GM19372 (cell line): ENCODE data around the gene RRP1.

Source experiments
- ATAC-seq: cut with Tn5 transposase; IDR thresholded peaks from one replicate; pipeline ENCODE4 v1.9.1; 2021; ENCODE audit warnings: mild to moderate bottlenecking, low read depth, moderate library complexity; ENCODE audit not compliant: unreplicated experiment

The RRP1 gene

DNA sequence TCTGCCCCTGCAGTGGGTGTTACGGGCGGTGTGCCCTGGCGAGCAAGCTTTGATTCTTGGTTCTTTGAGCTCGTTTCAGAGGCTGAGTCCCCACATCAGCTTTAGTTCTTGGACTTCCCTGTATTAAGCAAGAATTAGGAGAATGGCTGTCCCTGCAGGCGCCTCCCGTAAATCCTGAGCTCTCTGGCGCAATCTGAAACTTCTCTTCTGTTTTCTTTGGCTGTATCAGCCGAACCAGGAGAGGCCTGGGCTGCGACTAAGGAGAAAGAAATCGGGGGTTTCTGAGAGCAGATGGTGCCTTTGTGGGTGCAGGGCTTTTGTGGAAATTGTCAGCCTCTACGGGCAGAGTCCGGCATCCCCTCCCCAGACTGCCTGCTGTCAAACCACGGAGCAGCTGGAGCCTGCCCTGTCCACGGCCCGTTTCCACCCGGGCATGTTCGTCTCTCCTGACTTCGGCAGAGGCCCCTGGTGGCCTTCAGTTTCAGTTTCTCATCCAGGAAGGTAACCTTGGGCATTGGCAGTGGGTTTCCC is 31.2 kb upstream of the RRP1 start:
- no peak for ATAC-seq

DNA sequence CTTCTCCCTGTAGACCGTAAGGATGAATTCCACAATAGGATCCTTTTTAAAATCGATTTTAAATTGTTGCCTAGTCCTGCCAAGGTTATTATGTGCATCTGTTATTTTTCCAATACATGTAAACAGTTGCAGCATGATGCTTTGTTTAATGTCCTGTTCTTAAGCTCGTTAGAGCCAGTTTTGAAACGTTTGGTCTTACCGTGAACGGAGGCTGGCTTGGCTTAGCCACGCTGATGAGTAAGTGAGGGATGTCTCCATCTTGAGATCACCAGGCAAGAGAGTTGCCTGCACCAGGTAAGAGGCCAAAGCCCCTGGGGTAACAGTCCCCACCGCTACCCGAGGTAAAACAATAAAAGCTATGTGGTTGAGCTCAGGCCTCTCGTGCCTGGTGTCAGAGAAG is 30.6 kb upstream of the RRP1 start:
- ATAC-seq: no peak

DNA sequence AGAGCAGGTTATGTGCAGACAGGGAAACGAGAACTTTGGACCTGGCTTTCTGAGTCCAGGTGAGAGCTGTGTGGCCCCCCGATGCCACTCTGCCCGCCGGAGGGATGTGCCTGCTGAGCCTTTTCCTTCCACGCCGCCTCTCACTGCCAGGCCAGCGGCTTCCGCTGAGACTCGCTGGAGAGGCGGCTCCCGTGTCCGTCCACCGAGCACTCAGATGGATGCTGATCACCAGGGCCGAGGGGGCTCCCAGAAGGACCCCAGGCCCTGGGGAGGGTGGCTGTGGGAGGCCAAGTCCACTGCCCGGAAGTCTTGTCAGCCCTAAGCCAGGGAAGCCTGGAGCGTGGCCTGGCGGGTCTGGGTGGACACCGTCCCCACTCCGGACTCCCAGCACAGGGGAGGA is 29.7 kb upstream of the RRP1 start:
- no peak for ATAC-seq

DNA sequence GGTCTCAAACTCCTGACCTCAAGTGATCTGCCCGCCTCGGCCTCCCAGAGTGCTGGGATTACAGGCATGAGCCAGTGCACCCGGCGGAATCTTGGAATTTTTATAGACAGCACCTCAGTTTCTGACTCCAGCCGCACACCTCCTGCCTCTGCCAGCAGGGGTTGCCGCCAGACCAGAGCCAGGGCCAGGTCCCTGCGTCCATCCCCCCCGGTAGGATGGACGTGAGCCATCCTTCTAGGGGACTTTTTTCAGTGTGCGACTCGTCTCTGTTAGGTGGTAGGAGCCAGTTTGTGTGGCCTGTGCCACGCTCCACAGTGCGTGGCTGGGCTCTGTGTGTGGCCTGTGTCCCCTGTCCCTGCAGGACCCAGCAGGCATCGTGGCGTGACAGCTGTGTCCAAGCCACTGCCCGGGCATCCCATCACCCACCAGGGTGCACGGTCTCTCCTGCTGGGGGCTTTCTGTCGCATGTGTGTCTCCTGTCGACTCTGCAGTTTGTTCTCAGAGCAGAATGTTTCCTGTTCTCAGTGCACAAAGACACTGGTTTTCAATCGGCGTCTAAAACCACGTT is 28.9 kb upstream of the RRP1 start:
- ATAC-seq: no peak

DNA sequence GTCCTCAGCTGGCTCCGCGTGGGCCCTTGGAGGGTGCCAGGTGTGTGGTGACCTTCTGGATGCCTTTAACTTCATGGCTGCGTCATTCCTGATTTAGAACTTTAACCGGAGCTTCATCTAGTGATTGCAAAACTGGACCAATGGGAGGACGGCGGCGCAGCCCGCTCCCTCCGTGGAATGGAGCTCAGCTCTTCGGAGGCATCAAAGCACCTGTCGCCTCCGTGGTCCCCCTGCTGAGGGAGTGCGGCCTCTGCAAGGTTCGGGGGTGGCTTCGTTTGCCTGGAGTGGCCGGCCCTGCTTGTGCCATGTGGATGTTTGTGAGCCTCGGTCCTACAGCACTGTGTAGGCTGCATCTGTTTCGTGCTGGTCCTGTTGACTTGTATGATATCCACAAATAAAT is 27.5 kb upstream of the RRP1 start:
- ATAC-seq: no peak

DNA sequence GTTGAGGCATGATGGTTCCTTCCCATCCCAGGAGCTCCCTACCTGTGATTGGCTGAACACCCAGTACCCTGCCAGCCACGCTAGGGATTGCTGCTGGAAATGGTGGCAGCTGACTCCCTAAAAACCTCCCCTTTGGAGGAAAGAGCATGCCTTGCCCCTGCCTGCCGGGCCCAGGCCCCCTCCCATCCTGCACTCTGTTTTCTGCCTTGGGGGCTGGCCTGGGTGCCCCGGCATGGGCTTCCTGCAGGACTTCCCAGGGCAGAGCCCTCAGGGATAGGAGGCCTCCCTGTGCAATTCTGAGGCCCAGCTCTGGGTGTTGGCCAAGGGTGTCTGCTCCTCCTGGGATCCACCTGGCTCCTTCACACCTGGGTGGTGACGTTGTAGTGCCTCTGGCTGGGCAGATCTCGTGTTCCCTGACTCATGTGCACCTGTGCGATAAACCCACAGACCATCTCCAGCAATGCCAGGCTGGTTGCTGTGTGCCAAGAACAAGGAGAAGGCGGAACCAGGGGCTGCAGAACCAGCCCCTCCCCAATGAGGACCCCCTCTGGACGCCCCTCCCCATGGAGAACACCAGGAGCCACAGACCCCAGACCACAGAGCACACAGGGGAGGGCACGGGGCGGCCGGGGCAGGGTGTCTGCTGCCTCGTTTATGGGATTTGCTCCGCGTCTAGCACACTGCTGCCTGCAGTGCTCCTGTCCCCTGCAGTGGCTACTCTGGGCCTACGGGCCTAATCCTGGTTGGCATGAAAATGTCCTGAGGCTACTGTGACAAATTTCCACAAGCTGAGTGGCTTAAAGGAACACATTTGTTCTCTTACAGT is 26.9 kb upstream of the RRP1 start:
- ATAC-seq: no peak

DNA sequence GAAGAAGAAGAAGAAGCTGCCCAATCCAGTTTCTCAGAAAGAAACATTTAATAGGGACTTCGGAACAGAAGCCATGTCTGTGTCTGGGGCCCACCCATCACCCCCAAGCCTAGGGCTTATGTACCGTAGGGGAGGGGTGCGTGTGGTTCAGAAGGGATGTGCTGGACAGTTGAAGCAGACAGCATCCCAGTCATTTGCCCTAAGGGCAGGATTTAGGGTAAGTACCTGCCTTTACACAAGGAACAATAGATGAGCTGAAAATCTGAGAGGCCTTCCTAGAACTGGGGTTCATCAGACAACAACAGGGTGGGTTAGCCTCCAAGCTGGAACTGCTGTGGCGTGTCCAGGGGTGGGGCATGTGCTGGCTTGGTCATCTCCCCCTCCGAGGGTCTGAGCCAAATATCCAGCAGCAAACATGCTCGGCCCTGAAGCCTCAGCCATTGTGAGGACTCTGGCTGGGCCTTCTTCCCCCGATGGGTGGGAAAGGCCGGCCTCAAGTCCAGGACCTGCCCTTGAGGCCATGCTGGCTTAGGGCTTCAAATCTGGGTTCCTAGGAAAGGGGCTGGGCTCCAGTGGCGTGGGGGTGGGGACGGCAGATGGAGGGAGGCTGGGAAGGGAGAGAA is 25.4 kb upstream of the RRP1 start:
- ATAC-seq: no peak

DNA sequence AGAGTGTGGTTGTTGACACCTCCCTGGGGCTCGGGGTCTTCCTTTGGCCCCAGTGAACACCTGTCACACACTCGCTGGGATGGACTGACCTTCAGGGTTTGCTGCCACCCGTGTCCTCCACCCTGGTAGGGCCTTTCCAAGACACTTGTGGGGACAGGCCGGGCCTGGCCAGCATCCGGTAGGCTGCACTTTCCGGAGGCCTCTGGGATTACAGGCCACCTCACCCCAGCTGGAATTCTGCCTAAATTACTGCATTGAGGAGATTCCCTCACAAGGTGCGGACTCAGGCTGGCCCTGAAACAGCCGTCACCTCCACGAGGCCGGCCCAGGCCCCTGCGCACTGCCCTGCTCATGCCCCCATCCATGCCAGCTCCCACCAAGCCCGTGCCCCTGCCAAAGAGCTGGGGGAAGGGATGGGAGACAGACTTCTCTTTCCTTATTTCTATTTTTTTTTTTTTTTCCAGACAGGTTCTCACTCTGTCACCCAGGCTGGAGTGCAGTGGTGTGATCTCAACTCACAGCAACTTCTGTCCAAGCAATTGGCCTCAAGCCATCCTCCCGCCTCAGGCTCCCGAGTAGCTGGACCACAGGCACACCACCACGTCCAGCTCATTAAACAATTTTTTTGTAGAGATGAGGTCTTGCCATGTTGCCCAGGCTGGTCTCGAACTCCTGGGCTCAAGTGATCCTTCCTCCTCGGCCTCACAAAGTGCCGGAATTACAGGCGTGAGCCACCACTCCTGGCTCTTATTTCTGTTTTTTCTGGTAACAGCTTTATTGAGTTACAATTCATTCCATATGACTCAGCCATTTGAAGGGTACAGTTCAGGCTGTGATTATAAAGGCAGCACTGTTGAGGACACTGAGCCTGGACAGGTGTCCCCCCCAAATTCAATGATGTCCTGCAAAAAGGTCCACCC is 24.5 kb upstream of the RRP1 start:
- no peak for ATAC-seq

DNA sequence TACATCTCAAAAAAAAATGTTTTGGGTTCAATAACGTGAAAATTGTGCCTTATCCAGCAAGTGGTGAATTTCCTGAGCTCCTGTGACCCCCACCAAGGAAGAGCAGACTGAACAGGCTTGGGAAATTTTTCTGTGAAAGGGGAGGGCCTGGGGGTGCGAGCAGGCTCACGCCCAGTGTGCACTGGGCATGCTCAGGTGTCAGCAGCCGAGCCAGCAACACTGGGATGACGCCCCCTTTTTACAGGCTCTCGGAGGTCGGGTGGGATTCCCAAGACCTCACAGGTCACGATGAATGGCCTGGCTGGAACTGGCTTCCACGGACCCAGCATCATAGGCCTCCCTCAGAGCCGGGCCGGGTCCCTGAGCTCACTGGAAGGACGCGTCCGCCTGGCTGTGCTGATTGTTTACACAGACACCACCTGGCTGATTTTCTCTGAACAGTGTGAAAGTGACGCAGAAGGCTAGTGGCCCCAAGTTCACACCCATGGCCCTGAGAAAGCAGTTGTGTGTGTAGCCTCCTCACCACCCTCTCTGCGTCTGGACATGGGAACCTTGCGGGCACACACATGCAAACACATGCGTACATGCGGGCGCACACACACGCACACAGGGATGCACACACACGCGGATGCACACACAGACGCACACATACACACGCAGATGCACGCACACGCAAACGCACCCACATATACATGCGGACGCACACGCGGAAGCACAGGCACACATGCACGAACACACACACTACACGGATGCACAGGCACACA is 22.5 kb upstream of the RRP1 start:
- no peak for ATAC-seq

DNA sequence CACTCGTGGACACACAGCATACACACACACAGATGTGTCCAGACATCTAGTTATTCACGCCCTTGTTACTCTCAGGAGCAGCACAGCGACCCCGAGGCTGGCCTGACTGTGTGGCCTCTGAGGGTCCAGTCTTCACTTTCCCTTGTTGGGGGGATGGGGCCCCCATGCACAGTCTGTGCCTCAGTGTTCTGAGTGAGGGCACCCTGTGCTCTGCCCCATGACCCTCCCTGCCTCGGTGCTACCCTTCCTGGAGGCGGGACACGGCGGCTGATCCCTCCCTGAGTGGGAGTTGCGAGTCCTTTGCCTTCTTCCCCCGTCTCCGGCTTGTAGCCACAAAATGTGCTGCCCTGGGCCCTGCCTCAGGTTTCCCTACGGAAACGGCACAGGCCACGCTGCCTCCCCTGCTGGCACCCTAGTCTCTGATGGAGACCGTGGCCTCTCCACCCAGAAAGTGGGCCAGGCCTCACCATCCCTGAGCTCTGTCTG is 21.8 kb upstream of the RRP1 start:
- ATAC-seq: no peak

DNA sequence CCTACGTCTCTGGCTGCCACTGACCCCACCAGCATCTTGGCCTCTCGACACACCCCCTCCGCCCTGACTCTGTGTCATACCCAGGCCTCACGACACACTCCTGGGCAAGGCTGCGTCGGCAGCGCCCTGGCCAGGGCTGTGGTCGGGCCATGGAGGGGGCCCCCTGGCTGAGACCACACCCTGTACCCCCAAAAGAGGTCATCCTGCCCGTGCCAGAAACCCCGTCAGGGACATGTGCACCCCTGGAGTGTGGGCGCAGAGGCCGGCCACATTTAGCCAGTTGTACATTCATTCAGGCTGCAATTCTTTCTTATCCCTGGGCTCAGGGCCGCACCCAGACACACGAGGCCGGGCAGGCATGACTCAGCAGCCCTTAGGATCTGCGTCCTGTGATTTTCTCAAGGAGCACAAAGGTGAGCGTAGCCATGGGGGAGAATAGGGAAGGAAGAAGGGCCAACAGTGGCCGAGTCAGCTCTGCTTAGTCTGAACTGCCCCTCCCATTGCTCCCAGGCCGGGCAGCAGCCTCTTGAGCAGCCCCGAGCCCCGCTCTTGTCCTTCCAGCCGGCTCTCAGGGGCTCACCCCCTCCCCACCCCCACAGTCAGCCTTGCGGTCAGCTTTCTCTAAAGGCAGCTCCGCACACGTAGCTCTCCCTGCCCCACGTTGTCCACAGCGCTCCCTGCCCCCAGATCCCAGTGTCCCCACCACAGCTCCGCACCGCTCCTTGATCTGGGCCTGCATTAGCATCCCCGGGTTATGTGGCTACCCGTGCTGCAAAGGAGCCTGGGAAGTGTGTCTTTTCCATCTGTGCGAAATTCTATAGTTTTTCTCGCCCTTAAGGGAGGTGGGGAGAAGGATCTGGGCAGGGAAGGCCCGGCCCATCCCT is 21.2 kb upstream of the RRP1 start:
- no peak for ATAC-seq

DNA sequence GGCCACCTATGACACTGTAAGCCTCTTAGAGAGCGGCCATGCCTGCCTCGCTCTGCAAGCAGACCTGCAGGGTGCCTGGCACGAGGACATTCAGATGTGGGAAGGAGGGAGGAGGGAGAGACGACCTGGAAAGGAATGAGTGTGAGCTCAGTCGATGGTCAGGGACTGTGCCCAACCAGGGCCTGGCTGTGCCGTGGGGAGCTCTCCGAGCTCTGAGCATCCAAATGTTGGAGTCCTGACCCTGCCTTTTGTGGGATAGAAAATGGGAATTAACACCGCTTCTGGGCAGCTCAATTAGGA is 20.6 kb upstream of the RRP1 start:
- ATAC-seq: no peak

DNA sequence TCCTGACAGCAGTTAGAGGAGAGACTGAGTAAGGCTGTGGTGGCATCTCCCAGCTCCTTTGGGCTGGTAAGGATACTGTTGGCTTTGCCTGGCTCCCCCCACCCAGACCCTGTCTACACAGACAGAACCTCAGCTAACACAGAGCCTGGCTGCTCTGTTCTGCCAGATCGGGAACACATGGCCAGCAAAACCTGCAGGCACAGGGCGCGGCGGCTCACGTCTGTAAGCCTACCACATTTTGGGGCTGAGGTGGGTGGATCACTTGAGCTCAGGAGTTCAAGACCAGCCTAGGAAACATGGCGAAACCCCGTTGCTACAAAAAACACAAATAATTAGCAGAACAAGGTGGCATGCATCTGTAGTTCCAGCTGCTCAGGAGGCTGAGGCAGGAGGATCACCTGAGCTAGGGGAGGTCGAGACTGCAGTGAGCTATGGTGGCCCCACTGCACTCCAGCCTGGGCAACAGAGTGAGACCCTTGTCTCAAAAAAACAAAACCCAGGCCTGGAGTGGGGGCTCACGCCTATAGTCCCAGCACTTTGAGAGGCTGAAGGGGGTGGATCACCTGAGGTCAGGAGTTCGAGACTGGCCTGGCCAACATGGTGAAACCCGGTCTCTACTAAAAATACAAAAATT is 19.9 kb upstream of the RRP1 start:
- no peak for ATAC-seq

DNA sequence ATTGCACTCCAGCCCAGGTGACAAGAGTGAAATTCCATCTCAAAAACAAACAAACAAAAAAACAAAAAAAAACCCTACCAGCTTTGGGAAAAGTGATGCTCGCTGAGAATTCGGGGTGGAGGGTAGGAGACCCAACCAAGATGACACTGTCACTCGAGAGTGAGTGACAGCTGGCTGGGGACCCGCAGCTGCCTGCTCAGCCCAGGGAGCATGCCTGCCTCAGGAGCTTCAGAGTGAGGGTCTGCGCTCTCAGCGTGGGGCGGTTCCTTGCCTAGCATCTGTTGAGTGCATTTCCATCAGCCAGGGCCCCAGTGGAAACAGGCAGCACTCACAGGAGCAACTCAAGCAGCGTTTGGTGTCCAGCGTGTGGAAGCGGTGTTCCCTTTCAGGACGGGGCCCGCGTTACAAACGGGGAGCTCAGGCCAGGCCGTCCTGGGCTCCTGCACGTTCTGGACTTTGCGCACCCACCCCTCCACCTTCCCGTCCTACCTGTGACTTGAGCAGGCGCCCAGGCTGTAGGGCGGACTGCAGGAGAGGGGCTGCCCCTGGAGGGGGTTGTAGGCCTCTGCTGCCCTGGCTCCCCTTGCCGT is 19.2 kb upstream of the RRP1 start:
- ATAC-seq: no peak

DNA sequence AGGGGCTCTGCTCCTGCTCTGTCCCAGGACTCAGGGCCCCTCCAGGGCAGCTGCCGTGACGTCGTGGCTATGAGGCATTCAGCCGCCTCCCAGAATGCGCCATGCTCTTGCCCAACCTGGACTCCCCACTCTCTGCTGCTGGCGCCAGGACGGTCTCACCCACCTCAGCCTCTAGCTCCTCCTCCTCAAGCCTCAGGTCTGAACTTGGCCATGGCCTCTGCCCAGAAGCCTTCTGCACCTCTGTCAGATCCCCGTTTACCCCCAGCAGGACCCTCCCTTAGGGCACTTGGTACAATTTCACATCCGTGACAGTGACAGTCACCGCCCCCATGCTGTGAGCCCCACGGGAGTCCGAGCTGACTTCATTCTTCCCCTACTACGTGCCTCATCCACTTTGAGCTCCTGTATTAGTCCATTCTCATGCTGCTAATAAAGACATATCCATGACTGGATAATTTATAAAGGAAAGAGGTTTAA is 18.1 kb upstream of the RRP1 start:
- ATAC-seq: no peak

DNA sequence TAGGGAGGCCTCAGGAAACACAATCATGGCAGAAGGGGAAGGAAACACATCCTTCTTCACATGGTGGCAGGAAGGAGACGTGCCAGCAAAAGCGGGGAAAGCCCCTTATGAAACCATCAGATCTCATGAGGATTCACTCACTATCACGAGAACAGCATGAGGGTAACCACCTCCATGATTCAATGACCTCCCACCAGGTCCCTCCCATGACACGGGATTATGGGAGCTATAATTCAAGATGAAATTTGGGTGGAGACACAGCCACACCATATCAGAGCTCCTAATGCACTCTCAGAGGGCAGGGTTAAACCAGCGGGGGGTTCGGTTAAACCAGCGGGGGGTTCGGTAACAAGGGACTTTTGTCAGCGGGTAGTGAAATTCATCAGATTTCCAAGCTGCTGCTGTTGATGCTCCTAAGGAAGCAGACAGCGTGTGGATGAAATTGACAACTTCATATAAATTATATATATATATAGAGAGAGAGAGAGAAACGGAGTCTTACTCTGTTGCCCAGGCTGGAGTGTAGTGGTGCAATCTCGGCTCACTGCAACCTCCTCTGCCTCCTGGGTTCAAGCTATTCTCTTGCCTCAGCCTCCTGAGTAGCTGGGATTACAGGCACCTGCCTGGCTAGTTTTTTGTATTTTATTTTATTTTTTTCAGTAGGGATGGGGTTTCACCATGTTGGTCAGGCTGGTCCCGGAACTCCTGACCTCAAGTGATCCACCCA is 17.5 kb upstream of the RRP1 start:
- ATAC-seq: no peak

DNA sequence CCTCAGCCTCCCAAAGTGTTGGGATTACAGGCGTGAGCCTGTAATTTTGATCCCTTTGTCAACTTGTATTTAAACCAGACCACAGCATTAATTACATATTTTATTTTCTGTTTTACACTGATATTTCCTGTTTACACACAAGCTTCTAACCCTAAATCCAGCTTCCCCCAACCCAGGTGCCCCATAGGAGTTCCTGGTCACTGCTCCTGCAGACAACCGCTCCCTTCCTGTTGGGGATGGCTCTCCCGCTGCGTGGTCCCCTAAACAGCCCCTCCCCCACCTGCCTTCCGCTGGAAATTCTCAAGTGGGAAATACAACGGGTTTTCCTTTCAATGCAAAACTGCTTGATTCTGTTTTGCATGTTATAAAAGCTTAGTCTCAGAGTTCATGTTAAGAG is 17.0 kb upstream of the RRP1 start:
- ATAC-seq: no peak
